Thoracic aorta (tissue), 2 donors: ENCODE data around the gene ARHGAP10. TPM values are rescaled to one million over a fixed set of nuclear protein-coding genes. Genes with fewer than 3 reads are reported as not detected.

Experiments used
- ATAC-seq: fragments of 150-250 bp; one replicate; pipeline ENCODE4 v1.8.0; 2017; ENCODE audit warnings: low read depth; ENCODE audit not compliant: insufficient number of reproducible peaks, low FRiP score
- DNase-seq: peaks from one replicate; pipeline ENCODE4 v3.0.0-alpha.2; 2020; ENCODE audit warnings: low spot score
- H3K27ac ChIP-seq, 2 donors: fragments of 200-600 bp; sonication (generic); 1 replicate in 1 of 2; 2 replicates in 1 of 2; pipeline ENCODE4 v1.5.1; 2016; ENCODE audit warnings: mild to moderate bottlenecking in 2 of 2, moderate library complexity in 2 of 2
- H3K27me3 ChIP-seq: fragments of 200-600 bp; sonication (generic); replicated peaks from 2 replicates; pipeline ENCODE4 v1.6.0; 2016; ENCODE audit warnings: mild to moderate bottlenecking; ENCODE audit not compliant: insufficient read depth
- H3K36me3 ChIP-seq: fragments of 200-600 bp; sonication (generic); one replicate; pipeline ENCODE4 v1.5.1; 2016
- H3K4me1 ChIP-seq, 2 donors: fragments of 200-600 bp; sonication (generic); 1 replicate in 1 of 2; 2 replicates in 1 of 2; pipeline versions ENCODE4 v1.5.1 to v1.6.0; 2016; ENCODE audit warnings: low read depth in 2 of 2, mild to moderate bottlenecking in 1 of 2; ENCODE audit not compliant: control insufficient read depth in 1 of 2
- H3K4me3 ChIP-seq: fragments of 200-600 bp; sonication (generic); 2 replicates; pipeline ENCODE4 v1.5.1; 2016; ENCODE audit warnings: mild to moderate bottlenecking
- H3K9me3 ChIP-seq: fragments of 200-600 bp; sonication (generic); 2 replicates; pipeline ENCODE4 v1.5.1; 2016
- CTCF ChIP-seq: fragments of 200-600 bp; sonication (generic); IDR thresholded peaks from one replicate; pipeline ENCODE4 v1.5.1; 2019; ENCODE audit warnings: antibody characterized with exemption
- total RNA-seq, 2 donors: library from RNA; depleted of rRNA; stranded (reverse); fragments of >200 nt; gene quantifications; one replicate each; pipeline versions ENCODE4 v1.1.0 to v1.2.3, GENCODE V29; 2016

The ARHGAP10 gene
- total RNA-seq, 2 donors from 2014 or later: 195 to 211 TPM

GRCh38 chr4:147824316-147824715 is 92.4 kb downstream of the ARHGAP10 start:
- DNase-seq (no peak), ATAC-seq (no peak)
- no peak for TF ChIP-seq CTCF
- Histone ChIP-seq H3K9me3 (no peaks in the 10 kb centered on the region), H3K36me3 (peaks cover 6% of the 10 kb centered on the region), H3K27ac (peak overlapping the region in 1 of 2 donors; percentile 91), H3K4me3 (no peak overlapping the region), H3K27me3 (no peaks in the 10 kb centered on the region), H3K4me1 (peaks cover 57 to 87% of the 10 kb centered on the region in 2 donors)

- Histone ChIP-seq H3K9me3 (no peaks in the 10 kb centered on the region), H3K4me1 (peaks cover 63 to 93% of the 10 kb centered on the region in 2 donors), H3K27ac (peak overlapping the region; percentile 2 to 91), H3K4me3 (no peak overlapping the region), H3K36me3 (peaks cover 6% of the 10 kb centered on the region), H3K27me3 (no peaks in the 10 kb centered on the region)
- TF ChIP-seq CTCF: no peak
- DNase-seq (no peak), ATAC-seq (no peak)
These were observed 93.0 kb downstream of the ARHGAP10 start for GRCh38 chr4:147824884-147825283.

GRCh38 chr4:147825451-147826287 is 93.8 kb downstream of the ARHGAP10 start:
- Histone ChIP-seq H3K9me3 (no peaks in the 10 kb centered on the region), H3K36me3 (peaks cover 6% of the 10 kb centered on the region), H3K4me1 (peaks cover 68 to 100% of the 10 kb centered on the region in 2 donors), H3K27me3 (no peaks in the 10 kb centered on the region), H3K4me3 (peak overlapping the region; percentile 44), H3K27ac (peak overlapping the region; percentile 86 to 91)
- ATAC-seq (peak; percentile 67), DNase-seq (no peak)
- TF ChIP-seq CTCF: no peak

- Histone ChIP-seq H3K4me3 (peak overlapping the region; percentile 44), H3K36me3 (peaks cover 6% of the 10 kb centered on the region), H3K27ac (peak overlapping the region; percentile 86 to 91), H3K4me1 (peaks cover 68 to 100% of the 10 kb centered on the region in 2 donors), H3K9me3 (no peaks in the 10 kb centered on the region), H3K27me3 (no peaks in the 10 kb centered on the region)
- TF ChIP-seq CTCF: no peak
- ATAC-seq: no peak
- DNase-seq: no peak
These were observed 94.4 kb downstream of the ARHGAP10 start for GRCh38 chr4:147826288-147826646.

GRCh38 chr4:147828331-147828905 is 96.5 kb downstream of the ARHGAP10 start:
- peaks cover 67 to 100% of the 10 kb centered on the region in 2 donors for H3K4me1 ChIP-seq
- no peaks in the 10 kb centered on the region for H3K27me3 ChIP-seq
- ATAC-seq (no peak), DNase-seq (no peak)
- peaks cover 4% of the 10 kb centered on the region for H3K36me3 ChIP-seq
- TF ChIP-seq CTCF: no peak
- no peaks in the 10 kb centered on the region for H3K9me3 ChIP-seq
- H3K27ac ChIP-seq: peak overlapping the region; percentile 90 to 91
- no peak overlapping the region for H3K4me3 ChIP-seq
